AG04449 (cell line): ENCODE measurements around the gene ZP4.

Experiments used
- CTCF ChIA-PET: fragments of 350-600 bp; formaldehyde crosslinking; extraction: SDS; loops from one replicate; lab custom pipeline; 2021; ENCODE audit warnings: antibody characterized with exemption; lab: Yijun Ruan, JAX
- POLR2A ChIA-PET: fragments of 400-600, 350-600 bp; formaldehyde crosslinking; extraction: SDS; loops from one replicate; lab custom pipeline; 2020; ENCODE audit warnings: antibody characterized with exemption, inconsistent platforms; lab: Yijun Ruan, JAX
- DNase-seq: peaks from one replicate; pipeline ENCODE4 v3.0.0-alpha.2; 2010; ENCODE audit warnings: low read depth, low spot score
- H3K4me3 ChIP-seq: 2 replicates; pipeline ENCODE4 v1.5.1; 2011; ENCODE audit warnings: low read depth, mild to moderate bottlenecking, control low read depth, low read length
- TF ChIP-seq, protein P1 (sequence below): IDR thresholded peaks from one replicate; pipeline ENCODE4 v1.5.1; 2011; ENCODE audit warnings: mild to moderate bottlenecking, moderate library complexity, low read length, control low read depth, inconsistent platforms; ENCODE audit not compliant: insufficient read depth; ENCODE audit errors: missing control alignments

ZP4 gene

DNA sequence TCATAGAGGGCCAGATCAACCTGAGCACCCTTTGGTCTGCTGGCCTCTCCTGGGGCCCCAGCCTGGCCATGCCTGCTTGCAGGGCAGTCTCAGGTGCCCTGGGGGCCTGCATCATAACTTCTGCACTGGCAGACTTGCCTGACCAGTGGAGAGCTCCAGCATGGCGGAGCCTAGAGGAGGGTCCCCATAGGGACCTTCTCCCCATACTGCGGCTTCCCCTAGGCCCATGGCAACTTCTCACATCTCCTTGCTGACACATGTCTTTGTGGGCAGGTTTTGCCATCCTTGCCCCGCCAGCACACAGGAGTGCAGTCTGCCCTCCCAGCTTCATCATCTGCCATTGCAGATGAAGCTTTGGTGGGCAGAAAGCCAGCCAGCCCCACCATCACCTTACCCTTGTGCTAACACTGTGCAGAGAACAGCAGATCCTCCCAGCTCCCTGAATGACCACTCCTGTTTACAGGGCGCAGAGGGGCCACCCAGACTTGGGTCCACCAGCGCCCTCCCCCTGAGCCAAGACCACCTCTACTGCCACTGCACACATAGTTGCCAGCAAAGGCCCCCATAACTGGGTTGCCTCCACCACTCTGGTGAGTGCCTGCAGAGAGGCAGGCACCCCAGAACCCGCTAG is 51.7 kb downstream of the ZP4 start:
- TF ChIP-seq, protein P1, sequence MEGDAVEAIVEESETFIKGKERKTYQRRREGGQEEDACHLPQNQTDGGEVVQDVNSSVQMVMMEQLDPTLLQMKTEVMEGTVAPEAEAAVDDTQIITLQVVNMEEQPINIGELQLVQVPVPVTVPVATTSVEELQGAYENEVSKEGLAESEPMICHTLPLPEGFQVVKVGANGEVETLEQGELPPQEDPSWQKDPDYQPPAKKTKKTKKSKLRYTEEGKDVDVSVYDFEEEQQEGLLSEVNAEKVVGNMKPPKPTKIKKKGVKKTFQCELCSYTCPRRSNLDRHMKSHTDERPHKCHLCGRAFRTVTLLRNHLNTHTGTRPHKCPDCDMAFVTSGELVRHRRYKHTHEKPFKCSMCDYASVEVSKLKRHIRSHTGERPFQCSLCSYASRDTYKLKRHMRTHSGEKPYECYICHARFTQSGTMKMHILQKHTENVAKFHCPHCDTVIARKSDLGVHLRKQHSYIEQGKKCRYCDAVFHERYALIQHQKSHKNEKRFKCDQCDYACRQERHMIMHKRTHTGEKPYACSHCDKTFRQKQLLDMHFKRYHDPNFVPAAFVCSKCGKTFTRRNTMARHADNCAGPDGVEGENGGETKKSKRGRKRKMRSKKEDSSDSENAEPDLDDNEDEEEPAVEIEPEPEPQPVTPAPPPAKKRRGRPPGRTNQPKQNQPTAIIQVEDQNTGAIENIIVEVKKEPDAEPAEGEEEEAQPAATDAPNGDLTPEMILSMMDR, result no peak
- POLR2A ChIA-PET, result no interaction called here
- CTCF ChIA-PET, result no interaction called here
- no peak overlapping the region for H3K4me3 ChIP-seq
- DNase-seq, result no peak

DNA sequence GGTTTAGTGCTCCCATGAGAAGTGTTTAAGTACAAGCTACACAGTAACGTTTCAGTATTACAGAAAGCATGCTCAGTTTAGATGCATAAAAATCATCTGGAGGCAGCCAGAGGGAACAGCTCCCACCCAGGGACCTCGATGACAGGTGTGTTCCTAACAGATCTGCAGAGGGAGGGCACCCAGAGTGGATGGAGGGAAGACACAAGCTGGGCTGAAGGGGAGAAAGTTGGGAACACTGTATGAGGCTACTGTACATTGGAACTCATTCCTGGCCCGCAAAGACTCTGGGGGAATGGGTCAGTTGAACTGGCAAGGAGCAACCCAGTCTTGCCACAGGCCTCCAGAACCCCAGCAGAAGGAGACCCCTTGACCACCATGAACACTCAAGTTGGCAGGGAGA is 52.4 kb downstream of the ZP4 start:
- CTCF ChIA-PET, result no interaction called here
- TF ChIP-seq, protein P1, result no peak
- POLR2A ChIA-PET, result no interaction called here

DNA sequence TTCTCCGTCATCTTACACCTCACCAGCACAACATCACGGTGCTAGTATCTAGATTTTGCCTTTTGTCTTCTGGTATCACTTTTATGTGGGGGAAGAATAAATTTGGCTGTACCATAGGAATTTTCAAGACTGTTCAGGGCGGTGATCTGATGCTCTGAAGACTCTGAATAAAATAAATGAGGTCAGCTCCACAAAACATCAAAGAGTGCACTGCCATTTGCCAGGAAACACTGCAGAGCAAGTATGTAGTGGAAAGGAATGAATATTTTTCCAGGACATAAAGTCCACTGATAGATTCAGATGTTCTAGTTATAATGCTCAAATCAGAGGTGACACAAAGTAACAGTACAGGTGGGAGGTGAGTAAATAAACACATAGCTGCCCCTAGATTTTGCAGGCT is 56.3 kb downstream of the ZP4 start:
- TF ChIP-seq, protein P1, result no peak
- ChIA-PET POLR2A (no interaction called here), CTCF (no interaction called here)
- H3K4me3 ChIP-seq, result no peak overlapping the region
- no peak for DNase-seq

More for the DNA sequence above, 52.4 kb downstream of the ZP4 start:
- no peak overlapping the region for H3K4me3 ChIP-seq
- no peak for DNase-seq

DNA sequence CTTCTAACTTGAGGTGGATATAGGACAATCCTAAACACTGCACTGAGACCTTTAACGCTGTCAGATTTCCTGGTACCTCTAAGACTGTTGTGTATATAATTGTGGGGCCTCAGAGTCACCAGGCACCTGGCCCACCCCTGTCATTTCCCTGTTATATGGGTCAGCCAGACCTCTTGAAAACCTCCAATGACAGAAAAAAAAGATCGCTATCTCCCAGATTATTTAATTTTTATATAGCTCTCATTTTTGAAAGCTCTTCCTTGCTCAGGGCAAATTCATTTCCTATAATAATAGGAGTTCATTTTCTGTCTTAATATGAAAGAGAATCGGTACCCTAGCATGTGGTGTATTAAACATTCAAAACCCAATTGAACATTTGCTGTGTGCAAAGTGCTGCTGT is 56.7 kb downstream of the ZP4 start:
- H3K4me3 ChIP-seq, result no peak overlapping the region
- CTCF ChIA-PET, result no interaction called here
- POLR2A ChIA-PET, result no interaction called here
- no peak for DNase-seq
- TF ChIP-seq, protein P1, result no peak

DNA sequence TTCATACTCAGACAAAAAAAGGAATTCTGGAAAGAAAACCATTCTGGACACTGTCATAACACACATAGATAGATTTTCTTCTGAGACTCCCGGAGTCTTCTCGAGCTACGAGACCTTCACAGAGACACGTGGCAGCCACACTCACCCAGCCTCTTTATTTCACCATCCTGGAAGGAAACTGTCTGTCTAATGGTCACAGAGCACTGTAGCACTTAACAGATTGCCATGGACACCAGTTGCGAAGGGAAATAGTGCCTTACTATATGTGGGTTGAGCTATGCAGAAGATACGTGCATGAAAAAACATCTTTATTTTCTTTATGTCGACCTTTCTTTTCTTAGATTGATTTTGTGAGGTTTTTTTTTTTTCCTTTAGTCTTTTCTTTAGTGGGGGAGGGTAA is 57.9 kb downstream of the ZP4 start:
- ChIA-PET POLR2A (no interaction called here), CTCF (no interaction called here)
- TF ChIP-seq, protein P1, result no peak
- no peak overlapping the region for H3K4me3 ChIP-seq
- DNase-seq, result no peak
